ENCODE results near the gene CNOT1.

- TF ChIP-seq CTCF (IDR thresholded peaks at IDR 0.05) (no peak), POLR2A (IDR thresholded peaks at IDR 0.05) (no peak)
Observed at GRCh38 chr16:58578642-58579041, 51.0 kb downstream of the CNOT1 start.
